ENCODE data around the gene SEC63. TPM values are rescaled to one million over a fixed set of nuclear protein-coding genes. Genes with fewer than 3 reads are reported as not detected.

SEC63 gene
- polyA plus RNA-seq, 2 donors: 14.9 to 23.0 TPM

DNA sequence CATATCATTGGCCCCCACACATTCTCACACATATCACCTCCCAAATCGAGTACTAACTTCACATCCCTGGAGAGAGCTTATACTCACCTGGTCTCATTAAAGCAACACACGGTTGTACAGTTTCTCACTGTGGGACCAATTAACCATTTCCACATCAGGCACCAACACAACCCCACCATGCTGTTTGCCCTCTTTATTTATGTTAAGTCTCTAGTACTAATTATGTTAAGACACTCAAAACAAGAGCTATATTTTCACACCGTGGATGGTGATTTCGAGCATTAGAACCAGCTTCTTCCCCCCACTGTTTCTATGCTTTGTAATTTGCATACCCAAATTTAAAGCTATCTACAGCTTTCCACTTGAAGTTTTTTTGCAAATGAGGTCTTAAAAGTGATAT is 140.2 kb downstream of the SEC63 start:
- Histone ChIP-seq H3K9me3 (ENCODE audit: control insufficient read depth in 2 of 2, insufficient read depth in 1 of 2, low read depth in 1 of 2, low read length in 1 of 2) (no peaks in the 10 kb centered on the region), H3K4me3 (ENCODE audit: low read depth in 1 of 2, low read length in 2 of 2) (no peak overlapping the region), H3K27me3 (ENCODE audit: control insufficient read depth in 1 of 2, insufficient read depth in 2 of 2, low read length in 2 of 2) (no peaks in the 10 kb centered on the region), H3K27ac (ENCODE audit: low read depth in 2 of 2, low read length in 1 of 2) (no peak overlapping the region), H3K4me1 (ENCODE audit: control insufficient read depth in 2 of 2, insufficient read depth in 2 of 2, low read length in 1 of 2) (peaks cover 2 to 5% of the 10 kb centered on the region in 2 donors), H3K36me3 (ENCODE audit: control insufficient read depth in 2 of 2, insufficient read depth in 2 of 2, low read length in 1 of 2) (no peaks in the 10 kb centered on the region)
- 71 to 79% methylated on average over 4 of the region's 4 CpGs for WGBS, 2 donors

Other genes with a start within 250 kb of the SEC63 start
- gene SCML4, start 133.9 kb downstream of the SEC63 start, polyA plus RNA-seq: under 1 TPM; 0.28 to 0.98 TPM
- 1 to 10 TPM; 5.7 to 6.1 TPM for gene OSTM1, start 116.5 kb upstream of the SEC63 start, polyA plus RNA-seq
- under 1 TPM; 0.02 to 0.06 TPM for gene NR2E1, start 207.8 kb upstream of the SEC63 start, polyA plus RNA-seq

All from esophagus (tissue), 2 donors.